Immature natural killer cell (primary cell): Measurements from ENCODE around the gene FYCO1. TPM values are rescaled to one million over a fixed set of nuclear protein-coding genes. Genes with fewer than 3 reads are reported as not detected.
A peak's percentile ranks its signal among the peaks of the same experiment; 100 is the strongest.

Experiments used
- DNase-seq, 3 donors: peaks; one replicate each; pipeline ENCODE4 v3.0.0; 2022; ENCODE audit warnings: mixed read lengths in 1 of 3
- H3K27ac Mint-ChIP-seq, 6 donors: one replicate each; pipeline ENCODE4 v1.8.0; 2020; ENCODE audit warnings: mixed read lengths in 6 of 6, mild to moderate bottlenecking in 5 of 6, inconsistent platforms in 4 of 6, moderate library complexity in 3 of 6
- H3K27me3 Mint-ChIP-seq, 3 donors: one replicate each; pipeline ENCODE4 v1.8.0; 2020 to 2021; ENCODE audit warnings: low read depth in 3 of 3, mild to moderate bottlenecking in 3 of 3, mixed read lengths in 3 of 3, moderate library complexity in 3 of 3, inconsistent platforms in 1 of 3
- H3K36me3 Mint-ChIP-seq, 3 donors: one replicate each; pipeline ENCODE4 v1.8.0; 2020; ENCODE audit warnings: mixed read lengths in 3 of 3, inconsistent platforms in 2 of 3, mild to moderate bottlenecking in 2 of 3
- H3K4me1 Mint-ChIP-seq, 2 donors: one replicate each; pipeline ENCODE4 v1.8.0; 2020; ENCODE audit warnings: inconsistent platforms in 2 of 2, mild to moderate bottlenecking in 2 of 2, mixed read lengths in 2 of 2, moderate library complexity in 1 of 2
- H3K4me3 Mint-ChIP-seq, 5 donors: one replicate each; pipeline ENCODE4 v1.8.0; 2020; ENCODE audit warnings: mild to moderate bottlenecking in 5 of 5, mixed read lengths in 5 of 5, inconsistent platforms in 3 of 5, moderate library complexity in 3 of 5
- H3K9me3 Mint-ChIP-seq, 6 donors: one replicate each; pipeline ENCODE4 v1.8.0; 2020; ENCODE audit warnings: mild to moderate bottlenecking in 6 of 6, mixed read lengths in 6 of 6, inconsistent platforms in 4 of 6, moderate library complexity in 3 of 6
- polyA plus RNA-seq, 3 donors: library from polyadenylated mRNA; unstranded; fragments of 300-500 nt; fragmentation: Illumina TruSeq; gene quantifications; one replicate each; pipeline ENCODE4 v1.2.3, GENCODE V29; 2021

The FYCO1 gene
- polyA plus RNA-seq, 3 donors from 2014 or later: 0.22 to 6.1 (median 2.1) TPM

DNA sequence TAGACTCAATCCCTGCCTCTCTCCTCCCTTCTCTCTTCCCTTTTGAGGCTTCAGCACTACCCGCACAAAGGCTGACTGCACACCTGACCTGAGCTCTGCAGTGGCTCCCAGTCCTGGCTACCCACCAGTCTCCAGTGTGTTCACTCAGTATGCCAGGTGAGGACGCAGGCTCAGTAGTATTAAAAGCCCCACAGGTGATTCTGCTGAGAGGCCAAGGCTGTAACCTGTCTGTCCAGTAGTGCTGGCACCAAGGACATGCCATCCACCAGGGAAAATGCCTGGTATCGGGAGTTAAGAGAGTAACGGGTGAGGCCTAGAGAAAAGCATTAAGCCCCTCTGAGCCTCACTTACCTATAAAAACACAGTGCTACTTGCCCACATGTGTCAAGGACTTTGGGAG is 20.9 kb downstream of the FYCO1 start:
- Mint-ChIP-seq H3K36me3 (peaks cover 51 to 74% (median 56%) of the 10 kb centered on the region in 3 donors), H3K9me3 (no peaks in the 10 kb centered on the region), H3K4me3 (no peak overlapping the region), H3K27me3 (peaks cover 0 to 2% (median 2%) of the 10 kb centered on the region in 3 donors), H3K27ac (peak overlapping the region in 3 of 6 donors; percentile 30 to 93 (median 36)), H3K4me1 (peaks cover 55 to 74% of the 10 kb centered on the region in 2 donors)
- no peak for DNase-seq

DNA sequence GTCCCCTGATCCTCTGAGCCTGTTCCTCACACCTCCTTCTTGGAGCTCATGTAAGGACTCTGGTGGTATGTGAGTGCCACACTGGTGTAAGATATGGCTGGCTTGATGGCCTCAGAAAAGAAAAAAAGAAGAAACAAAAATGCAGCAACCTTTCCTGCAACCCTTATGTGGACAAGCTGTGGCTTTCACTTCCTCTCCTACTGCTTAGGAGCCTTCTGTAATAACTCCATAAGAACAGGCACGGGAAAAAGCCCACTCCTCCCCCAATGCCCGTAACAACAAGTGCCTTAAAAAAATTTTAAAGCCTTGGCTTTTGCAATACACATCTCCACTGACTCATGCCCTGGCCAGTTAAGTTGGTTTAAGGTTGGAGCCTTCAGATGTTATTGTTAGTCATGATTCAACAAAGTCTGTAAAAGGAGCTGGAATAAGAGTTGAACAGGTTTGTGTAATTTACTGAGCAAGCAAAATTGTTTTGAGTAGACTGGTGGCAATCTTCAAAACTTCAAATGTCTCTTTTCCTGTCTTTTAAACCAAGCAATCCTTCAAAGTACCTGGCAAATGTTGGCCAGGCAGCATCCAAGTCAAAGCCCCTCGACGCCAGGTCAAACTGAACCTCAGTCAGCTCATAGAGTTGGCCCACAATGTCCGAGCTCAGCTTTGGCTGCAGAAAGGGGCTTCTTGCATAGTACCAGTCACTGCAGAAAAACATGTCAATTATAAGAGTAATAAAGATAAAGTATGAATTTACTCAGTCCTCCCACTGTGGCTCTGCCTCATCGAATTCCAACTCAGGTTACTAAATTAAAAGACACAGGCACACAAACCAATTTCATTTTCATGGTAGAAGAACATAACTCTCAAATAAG is 22.9 kb downstream of the FYCO1 start:
- Mint-ChIP-seq H3K36me3 (peaks cover 56 to 73% (median 61%) of the 10 kb centered on the region in 3 donors), H3K9me3 (no peaks in the 10 kb centered on the region), H3K4me1 (peaks cover 53 to 74% of the 10 kb centered on the region in 2 donors), H3K27me3 (peaks cover 0 to 2% (median 0%) of the 10 kb centered on the region in 3 donors), H3K4me3 (no peak overlapping the region), H3K27ac (peak overlapping the region in 5 of 6 donors; percentile 4 to 31 (median 19))
- no peak for DNase-seq

DNA sequence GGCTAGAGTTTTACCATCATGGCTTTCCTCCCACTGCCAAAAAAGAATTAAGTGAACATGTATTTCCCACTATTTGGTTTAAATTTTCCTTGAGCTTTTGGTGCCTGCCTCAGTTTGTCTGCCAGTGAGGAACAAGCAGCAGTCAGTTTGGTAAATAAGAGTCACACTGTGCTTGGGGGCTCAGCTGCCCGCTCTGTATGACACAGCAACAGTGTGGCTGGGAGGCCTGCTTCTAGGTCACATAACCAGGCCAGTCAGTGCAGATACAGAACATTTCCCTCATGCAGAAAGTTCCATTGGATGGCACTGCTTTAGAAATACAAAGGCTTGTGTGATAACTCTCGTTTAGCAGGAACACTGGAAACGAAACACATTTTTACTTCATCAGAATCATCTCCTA is 25.7 kb downstream of the FYCO1 start:
- Mint-ChIP-seq H3K27ac (peak overlapping the region in 1 of 6 donors; percentile 30), H3K4me1 (peaks cover 44 to 69% of the 10 kb centered on the region in 2 donors), H3K4me3 (no peak overlapping the region), H3K27me3 (peaks cover 0 to 2% (median 2%) of the 10 kb centered on the region in 3 donors), H3K9me3 (no peaks in the 10 kb centered on the region), H3K36me3 (peaks cover 63 to 81% (median 64%) of the 10 kb centered on the region in 3 donors)
- no peak for DNase-seq

DNA sequence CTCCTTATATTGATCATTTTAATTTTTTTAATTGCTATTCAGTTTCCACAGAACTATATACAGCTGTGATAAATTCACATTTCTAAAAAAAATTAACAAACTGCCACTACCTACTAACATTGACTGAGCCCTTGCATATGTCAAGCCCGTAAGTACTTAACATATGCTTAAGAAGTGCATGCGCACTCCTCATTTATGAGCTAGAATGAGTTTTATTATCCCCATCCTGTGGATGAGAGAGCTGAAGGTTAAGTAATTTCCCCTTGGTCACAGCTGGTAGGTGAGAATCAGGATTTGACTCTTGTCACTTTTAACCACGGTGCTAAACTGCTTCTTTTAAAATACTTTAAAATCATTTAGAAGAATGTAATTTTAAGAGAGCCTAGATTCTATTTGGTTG is 26.5 kb downstream of the FYCO1 start:
- Mint-ChIP-seq H3K27me3 (peaks cover 0 to 2% (median 2%) of the 10 kb centered on the region in 3 donors), H3K4me1 (peaks cover 49 to 77% of the 10 kb centered on the region in 2 donors)

DNA sequence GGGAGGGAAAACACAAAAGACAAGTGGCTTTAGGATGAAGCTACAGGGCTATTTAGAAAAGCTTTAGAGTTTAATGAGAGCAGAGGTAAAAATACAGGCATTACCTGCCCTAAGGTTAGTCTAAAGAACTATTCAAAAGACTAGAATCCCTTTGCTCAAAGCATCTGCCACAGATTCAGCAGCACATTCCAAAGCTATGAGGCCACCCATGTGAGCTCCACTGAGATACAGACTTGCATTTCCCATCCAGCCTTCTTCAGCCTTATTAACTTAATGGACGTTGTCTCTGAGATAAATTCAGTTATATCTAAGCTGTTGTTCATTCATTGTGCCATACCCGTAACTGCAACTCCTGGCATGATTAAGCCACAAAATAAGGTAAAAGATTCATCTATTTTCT is 26.9 kb downstream of the FYCO1 start:
- Mint-ChIP-seq H3K4me1 (peaks cover 51 to 81% of the 10 kb centered on the region in 2 donors), H3K4me3 (no peak overlapping the region), H3K27me3 (peaks cover 0 to 2% (median 2%) of the 10 kb centered on the region in 3 donors), H3K27ac (peak overlapping the region in 2 of 6 donors; percentile 25 to 62), H3K9me3 (no peaks in the 10 kb centered on the region), H3K36me3 (peaks cover 67 to 82% (median 70%) of the 10 kb centered on the region in 3 donors)
- no peak for DNase-seq

More for the DNA sequence above, 26.5 kb downstream of the FYCO1 start:
- Mint-ChIP-seq H3K4me3 (peak overlapping the region in 1 of 5 donors; percentile 51), H3K9me3 (no peaks in the 10 kb centered on the region), H3K27ac (peak overlapping the region in 1 of 6 donors; percentile 25), H3K36me3 (peaks cover 63 to 79% (median 66%) of the 10 kb centered on the region in 3 donors)
- DNase-seq: no peak

DNA sequence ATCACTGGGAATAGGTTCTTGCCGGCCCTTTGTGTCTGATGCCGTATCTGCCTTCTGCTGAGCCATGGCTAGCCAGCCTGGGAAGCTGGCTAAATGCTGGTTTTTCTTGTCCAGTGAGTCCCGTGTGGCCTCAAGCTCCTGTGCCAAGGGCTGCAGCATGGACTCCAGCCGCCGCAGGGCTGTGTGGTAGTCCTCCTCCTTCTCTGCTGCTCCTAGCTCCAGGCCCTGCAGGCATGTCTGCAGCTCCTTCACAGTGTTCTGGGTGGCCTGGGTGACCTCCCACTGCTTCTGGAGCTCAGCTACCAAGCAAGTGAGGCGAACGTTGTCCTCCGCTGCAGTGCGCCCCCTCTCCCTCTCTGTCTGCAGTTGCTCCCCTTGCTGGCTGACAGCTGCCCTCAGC is 27.5 kb downstream of the FYCO1 start:
- H3K36me3 Mint-ChIP-seq: peaks cover 66 to 82% (median 70%) of the 10 kb centered on the region in 3 donors
- H3K4me3 Mint-ChIP-seq: peak overlapping the region in 2 of 5 donors; percentile 6 to 21

DNA sequence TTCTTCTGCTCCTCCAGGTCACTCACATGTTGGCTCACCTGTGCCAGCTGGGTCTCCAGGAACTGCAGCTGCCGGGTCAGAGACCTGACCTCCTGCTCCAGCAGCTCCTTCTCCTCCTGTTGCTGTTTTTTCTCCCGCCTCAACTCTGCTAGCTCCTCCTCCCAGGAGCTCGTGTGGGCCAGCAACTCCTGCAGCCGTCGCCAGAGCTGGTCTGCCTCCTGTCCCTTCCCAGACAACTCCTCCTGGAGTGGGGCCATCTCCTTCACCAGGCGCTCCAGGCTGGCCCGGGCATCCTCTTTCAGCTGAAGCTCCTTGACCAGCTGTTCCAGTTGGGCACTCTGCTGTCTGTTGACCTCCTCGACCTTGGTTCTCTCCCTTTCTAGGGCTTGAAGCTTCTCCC is 27.9 kb downstream of the FYCO1 start:
- Mint-ChIP-seq H3K4me3 (peak overlapping the region in 2 of 5 donors; percentile 25 to 27), H3K27ac (peak overlapping the region in 2 of 6 donors; percentile 35 to 39), H3K9me3 (no peaks in the 10 kb centered on the region), H3K4me1 (peaks cover 60 to 82% of the 10 kb centered on the region in 2 donors), H3K36me3 (peaks cover 67 to 82% (median 70%) of the 10 kb centered on the region in 3 donors), H3K27me3 (peaks cover 0 to 2% (median 2%) of the 10 kb centered on the region in 3 donors)
- DNase-seq: no peak

More for the DNA sequence above, 27.5 kb downstream of the FYCO1 start:
- peaks cover 0 to 2% (median 2%) of the 10 kb centered on the region in 3 donors for H3K27me3 Mint-ChIP-seq
- peaks cover 56 to 83% of the 10 kb centered on the region in 2 donors for H3K4me1 Mint-ChIP-seq
- H3K9me3 Mint-ChIP-seq: no peaks in the 10 kb centered on the region
- peak overlapping the region in 1 of 6 donors; percentile 62 for H3K27ac Mint-ChIP-seq
- DNase-seq: no peak

DNA sequence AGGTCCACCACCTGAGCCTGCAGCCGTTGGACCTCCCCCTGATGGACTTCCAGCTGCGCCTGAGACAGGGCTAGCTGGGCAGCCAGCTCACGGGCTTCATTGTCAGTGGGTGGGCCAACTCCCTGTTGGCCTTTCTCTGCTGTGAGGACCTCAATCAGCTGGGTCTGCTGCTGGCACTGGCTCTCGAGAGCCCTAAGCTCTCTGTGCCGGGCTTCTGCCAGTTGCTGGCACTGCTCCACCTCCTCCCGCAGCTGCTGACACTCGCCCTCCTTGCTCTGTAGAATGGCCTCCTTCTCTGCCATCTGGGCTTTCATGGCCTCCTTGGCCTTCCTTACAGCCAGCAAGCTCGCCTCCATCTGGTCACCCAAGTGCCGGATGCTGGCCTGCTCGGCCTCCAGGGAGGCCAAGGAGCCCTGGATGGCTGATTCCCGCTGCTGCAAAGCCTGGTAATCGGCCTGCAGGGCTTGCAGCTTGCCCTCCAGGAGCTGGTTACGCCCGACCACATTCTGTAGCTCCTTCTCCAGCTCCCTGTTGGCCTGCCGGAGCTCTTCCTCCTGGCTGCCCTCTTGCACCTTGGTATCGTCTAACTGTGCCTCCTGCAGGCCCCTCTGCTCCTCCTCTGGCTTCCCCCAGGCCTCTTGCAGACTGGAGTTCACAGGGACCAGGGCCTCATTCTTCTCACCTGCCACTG is 28.5 kb downstream of the FYCO1 start:
- Mint-ChIP-seq H3K9me3 (no peaks in the 10 kb centered on the region), H3K4me3 (peak overlapping the region in 1 of 5 donors; percentile 27), H3K27me3 (peaks cover 0 to 2% (median 2%) of the 10 kb centered on the region in 3 donors), H3K4me1 (peaks cover 57 to 76% of the 10 kb centered on the region in 2 donors), H3K36me3 (peaks cover 68 to 84% (median 71%) of the 10 kb centered on the region in 3 donors), H3K27ac (peak overlapping the region in 2 of 6 donors; percentile 35 to 39)
- DNase-seq: no peak

DNA sequence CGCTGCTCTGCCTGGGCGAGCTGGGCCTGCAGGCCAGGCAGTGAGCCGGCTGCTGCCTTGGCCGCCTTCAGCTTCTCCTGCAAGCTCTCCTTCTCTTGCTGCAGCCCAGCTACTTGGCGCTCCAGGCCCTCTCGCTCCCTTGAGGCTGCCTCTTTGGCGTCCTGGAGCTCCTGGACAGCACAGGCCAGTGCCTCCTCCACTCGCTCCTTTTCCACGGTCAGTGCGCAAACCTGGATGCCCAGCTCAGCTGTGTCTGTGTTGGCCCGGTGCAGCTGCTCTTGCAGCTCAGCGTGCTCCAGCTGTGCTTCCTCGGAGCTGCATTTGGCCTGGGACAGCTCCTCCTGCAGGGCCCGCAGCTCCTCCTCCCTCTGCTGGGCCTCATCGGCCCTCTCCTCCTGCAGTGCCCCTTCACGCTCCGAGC is 29.2 kb downstream of the FYCO1 start:
- H3K4me3 Mint-ChIP-seq: peak overlapping the region in 1 of 5 donors; percentile 49
- no peak for DNase-seq
- peaks cover 0 to 2% (median 2%) of the 10 kb centered on the region in 3 donors for H3K27me3 Mint-ChIP-seq
- H3K27ac Mint-ChIP-seq: peak overlapping the region in 1 of 6 donors; percentile 75
- H3K4me1 Mint-ChIP-seq: peaks cover 53 to 70% of the 10 kb centered on the region in 2 donors
- H3K9me3 Mint-ChIP-seq: no peaks in the 10 kb centered on the region
- H3K36me3 Mint-ChIP-seq: peaks cover 63 to 84% (median 66%) of the 10 kb centered on the region in 3 donors

DNA sequence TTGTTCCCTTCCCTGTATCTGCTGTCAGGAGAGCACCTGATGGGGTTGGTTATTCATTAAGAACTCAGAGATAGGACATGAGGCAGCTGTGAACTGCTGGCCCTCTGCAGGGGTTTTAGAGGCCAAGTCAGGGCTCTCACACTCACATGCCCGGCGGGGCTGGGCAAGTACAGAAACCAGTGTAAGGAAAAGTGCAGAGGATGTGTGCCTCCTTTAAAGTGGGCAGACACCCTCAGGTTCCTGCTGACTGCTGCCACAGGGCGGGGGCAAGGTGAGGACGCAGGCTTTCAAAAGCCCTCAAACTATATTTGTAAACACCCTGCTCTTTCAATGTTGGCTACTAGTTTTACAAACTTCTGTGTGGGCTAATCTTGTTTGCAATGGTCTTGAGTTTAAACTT is 30.0 kb downstream of the FYCO1 start:
- Mint-ChIP-seq H3K9me3 (no peaks in the 10 kb centered on the region), H3K36me3 (peaks cover 65 to 84% (median 66%) of the 10 kb centered on the region in 3 donors)
- DNase-seq: peak; percentile 34 to 44 (median 43)

DNA sequence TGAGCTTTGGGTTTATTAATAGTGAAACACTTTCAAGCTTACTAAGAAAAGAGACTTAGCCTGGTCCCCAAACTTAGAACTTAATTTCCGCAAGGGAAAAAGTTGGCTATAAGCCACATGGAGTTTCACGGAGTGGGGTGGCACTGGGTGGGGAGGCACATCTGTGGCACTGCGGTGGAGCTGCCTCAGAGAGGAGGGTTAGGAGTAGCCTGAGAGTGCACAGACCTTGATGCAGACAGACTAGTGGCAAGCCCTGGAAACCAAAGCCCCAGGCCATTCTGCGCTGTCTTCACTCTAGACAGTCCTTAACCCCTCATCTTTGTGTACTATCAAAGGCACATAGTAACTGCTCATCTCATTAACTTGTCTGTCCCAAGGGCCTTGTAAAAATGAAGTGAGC is 30.4 kb downstream of the FYCO1 start:
- H3K27me3 Mint-ChIP-seq: peaks cover 0 to 2% (median 2%) of the 10 kb centered on the region in 3 donors
- peak overlapping the region; percentile 13 to 84 (median 76) for H3K27ac Mint-ChIP-seq
- H3K9me3 Mint-ChIP-seq: no peaks in the 10 kb centered on the region
- peaks cover 53 to 71% of the 10 kb centered on the region in 2 donors for H3K4me1 Mint-ChIP-seq
- H3K36me3 Mint-ChIP-seq: peaks cover 61 to 84% (median 63%) of the 10 kb centered on the region in 3 donors
- no peak for DNase-seq
- H3K4me3 Mint-ChIP-seq: peak overlapping the region in 4 of 5 donors; percentile 45 to 72 (median 52)

More for the DNA sequence above, 30.0 kb downstream of the FYCO1 start:
- Mint-ChIP-seq H3K4me1 (peaks cover 53 to 75% of the 10 kb centered on the region in 2 donors), H3K27me3 (peaks cover 0 to 2% (median 2%) of the 10 kb centered on the region in 3 donors), H3K4me3 (peak overlapping the region in 4 of 5 donors; percentile 45 to 72 (median 52)), H3K27ac (peak overlapping the region; percentile 13 to 84 (median 76))

DNA sequence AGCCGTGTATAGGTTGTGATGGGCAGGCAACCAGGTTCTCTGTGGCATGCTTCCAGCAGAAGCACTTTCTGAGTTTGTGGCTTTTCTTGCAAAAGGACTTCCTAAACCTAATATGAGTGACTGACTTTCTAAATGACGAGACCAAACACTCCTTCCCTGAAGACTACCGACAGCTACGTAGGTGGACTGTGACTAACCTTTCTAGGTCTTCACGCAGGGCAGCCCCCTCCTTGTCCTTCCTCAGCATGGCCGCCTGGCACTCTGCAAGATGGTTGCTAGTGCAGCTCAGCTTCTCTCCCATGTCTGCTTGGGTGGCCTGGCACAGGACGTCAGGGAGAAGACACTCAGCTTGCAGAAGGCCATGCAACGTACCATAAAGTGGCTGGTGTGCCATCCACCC is 31.5 kb downstream of the FYCO1 start:
- peak overlapping the region in 5 of 6 donors; percentile 28 to 75 (median 66) for H3K27ac Mint-ChIP-seq
- peaks cover 49 to 67% of the 10 kb centered on the region in 2 donors for H3K4me1 Mint-ChIP-seq
- H3K36me3 Mint-ChIP-seq: peaks cover 61 to 86% (median 61%) of the 10 kb centered on the region in 3 donors
- DNase-seq: no peak
- H3K4me3 Mint-ChIP-seq: peak overlapping the region in 2 of 5 donors; percentile 21 to 51
- H3K27me3 Mint-ChIP-seq: peaks cover 0 to 2% (median 2%) of the 10 kb centered on the region in 3 donors
- H3K9me3 Mint-ChIP-seq: no peaks in the 10 kb centered on the region

DNA sequence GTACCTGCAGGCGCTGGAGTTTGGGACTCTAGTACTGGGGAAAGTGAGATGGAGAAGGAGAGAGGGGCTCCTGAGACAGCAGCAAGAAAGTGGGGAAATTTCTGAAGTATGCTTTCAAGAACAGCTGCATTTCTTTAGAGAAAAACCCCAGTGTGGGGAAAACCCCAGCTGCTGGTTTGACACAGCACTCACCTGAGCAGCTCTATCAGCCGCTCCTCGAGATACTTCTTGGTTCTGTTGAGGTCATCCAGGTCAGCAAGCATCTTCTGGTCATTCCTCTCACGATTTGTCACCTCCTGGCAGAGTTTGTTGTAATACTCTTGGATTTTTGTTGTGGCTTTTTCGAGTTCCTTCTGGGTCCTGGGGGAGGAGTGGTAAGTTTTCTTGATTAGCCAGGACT is 33.6 kb downstream of the FYCO1 start:
- Mint-ChIP-seq H3K27me3 (peaks cover 0 to 2% (median 0%) of the 10 kb centered on the region in 3 donors), H3K36me3 (peaks cover 50 to 84% (median 60%) of the 10 kb centered on the region in 3 donors), H3K4me1 (peaks cover 62 to 73% of the 10 kb centered on the region in 2 donors), H3K27ac (peak overlapping the region in 3 of 6 donors; percentile 28 to 51 (median 38)), H3K9me3 (no peaks in the 10 kb centered on the region), H3K4me3 (no peak overlapping the region)
- DNase-seq: no peak
